CD4-positive, alpha-beta T cell treated with Interleukin-17A for 4 hours (primary cell): ENCODE results near the gene FBXO33.

ENCODE experiments used
- DNase-seq: peaks from one replicate; pipeline ENCODE4 v3.0.0-alpha.2; 2020; ENCODE audit warnings: mixed read lengths

FBXO33 gene

DNA sequence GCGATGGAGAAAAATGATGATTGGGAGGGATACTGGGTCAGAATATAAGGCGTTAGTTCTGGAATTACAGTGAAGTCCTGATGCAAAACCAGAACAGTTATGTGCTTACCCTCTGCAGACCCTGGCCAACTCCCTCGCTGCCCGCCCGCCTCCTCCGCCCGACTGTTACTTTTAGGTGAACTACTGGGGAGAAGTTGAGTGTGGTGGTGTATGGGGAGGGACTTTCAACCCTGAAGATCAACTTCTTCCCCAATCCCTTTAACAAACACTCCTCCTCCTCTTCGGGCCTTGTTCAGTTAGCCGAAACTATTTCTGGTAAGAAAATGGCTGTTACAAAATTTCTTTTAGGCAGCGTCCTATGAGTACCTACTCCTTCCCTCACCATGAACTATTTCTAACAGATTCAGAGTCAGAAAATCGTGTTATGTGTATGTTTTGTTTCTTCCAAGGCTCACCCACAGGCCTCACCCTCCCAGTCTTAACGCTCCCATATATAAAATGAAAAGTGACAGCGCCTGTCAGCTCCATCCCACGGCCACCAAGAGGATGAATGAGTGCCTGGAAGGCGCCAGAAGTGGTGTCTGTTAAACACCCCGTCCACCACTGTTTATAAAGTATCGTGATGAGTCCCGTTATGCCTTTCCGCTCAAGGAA, 1.3 kb downstream of the FBXO33 start:
- no peak for DNase-seq

GRCh38 chr14:39428118-39428517, 4.1 kb downstream of the FBXO33 start:
- DNase-seq: no peak

GRCh38 chr14:39426605-39427004, 5.6 kb downstream of the FBXO33 start:
- no peak for DNase-seq

DNA sequence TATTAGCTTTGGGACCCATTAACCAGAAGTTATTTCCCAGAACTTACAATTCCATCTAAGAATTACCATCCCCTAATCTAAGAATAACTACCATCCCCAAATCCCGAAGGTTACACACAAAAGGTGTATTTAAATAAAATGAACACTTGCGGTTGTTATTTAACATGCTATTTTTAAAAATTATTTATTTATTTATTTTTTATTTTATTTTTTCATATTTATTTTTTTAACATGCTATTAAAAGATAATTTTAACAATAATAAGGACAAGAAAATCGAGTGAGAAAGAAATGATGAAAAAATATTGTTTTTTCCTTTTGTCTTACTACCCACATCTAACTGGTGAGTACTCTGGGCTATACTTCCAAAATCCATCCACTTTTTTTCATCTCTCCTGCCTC, 6.3 kb downstream of the FBXO33 start:
- DNase-seq: no peak

DNA sequence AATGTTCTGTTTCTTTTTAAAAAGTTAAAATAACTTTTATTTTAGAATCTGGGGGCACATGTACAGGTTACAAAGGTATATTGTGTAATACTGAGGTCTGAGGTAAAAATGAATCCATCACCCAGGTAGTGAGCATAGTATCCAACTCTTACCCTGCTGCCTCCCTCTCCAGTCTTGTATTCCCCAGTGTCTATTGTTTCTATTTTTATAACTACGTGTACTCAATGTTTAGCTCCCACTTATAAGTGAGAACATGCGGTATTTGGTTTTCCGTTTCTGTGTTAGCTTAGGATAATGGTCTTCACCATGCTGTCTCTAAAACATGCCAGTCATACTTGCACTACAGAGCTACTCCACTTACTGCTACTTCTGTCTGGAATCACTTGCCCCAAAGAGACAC, 8.4 kb downstream of the FBXO33 start:
- no peak for DNase-seq

- DNase-seq: no peak
Observed at GRCh38 chr14:39422243-39422642, 10.0 kb downstream of the FBXO33 start.

- no peak for DNase-seq
Observed at GRCh38 chr14:39419272-39419671, 13.0 kb downstream of the FBXO33 start.

DNA sequence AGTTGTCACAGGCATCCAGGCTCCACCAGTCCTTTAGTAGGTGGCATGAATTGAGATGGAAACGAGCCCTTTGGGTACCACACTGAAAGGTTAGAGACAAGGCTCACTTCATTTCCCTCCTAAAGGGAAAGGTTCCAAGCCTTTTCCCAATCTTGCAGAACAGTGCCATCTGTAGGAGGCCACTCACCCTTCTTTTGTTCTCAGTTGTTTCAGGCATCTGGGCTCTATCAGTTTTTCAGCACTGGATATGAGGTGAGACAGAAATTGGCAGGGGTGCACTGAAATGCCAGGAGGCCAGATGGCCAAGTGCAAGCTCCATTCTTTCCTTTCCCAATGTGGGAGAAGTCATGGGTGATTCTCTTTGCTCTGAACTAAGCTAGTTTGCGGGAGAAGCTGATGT, 15.2 kb downstream of the FBXO33 start:
- DNase-seq: no peak

DNA sequence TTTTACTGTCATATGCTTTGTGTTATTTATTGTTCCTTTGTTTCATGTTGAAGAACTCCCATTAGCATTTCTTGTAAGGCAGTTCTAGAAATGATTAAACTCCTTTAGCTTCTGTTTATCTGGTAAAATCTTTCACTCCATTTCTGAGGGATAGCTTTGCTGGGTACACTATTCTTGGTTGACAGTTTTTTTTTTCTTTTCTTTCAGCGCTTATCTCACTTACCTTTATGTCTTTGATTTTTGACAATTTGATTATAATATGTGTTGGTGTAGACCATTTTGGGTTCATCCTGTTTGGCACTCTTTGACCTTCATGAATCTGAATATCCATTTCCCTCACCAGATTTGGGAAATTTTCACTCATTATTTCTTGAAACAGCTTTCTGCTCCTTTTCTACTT, 16.2 kb downstream of the FBXO33 start:
- no peak for DNase-seq

GRCh38 chr14:39406560-39406959, 25.7 kb downstream of the FBXO33 start:
- DNase-seq: no peak

GRCh38 chr14:39398382-39398781, 33.9 kb downstream of the FBXO33 start:
- DNase-seq: no peak

DNA sequence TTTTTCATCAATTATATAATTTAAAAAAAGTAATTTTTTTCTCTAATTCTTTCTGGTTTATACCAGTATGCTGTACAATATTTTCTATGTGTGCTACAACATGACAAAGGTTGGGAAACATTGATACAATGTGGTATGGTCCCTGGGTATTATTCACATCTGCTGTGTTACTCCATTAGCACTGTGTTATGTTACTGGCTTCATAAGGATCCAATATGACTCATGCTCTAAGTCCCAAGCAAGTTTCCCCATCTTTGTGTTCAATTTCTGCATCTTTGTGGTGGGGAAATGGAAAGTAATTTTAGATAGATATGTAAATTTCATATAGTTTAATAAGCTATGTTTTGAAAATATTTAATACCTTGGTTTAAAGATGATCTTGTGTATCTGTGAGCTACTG, 35.8 kb downstream of the FBXO33 start:
- no peak for DNase-seq

GRCh38 chr14:39395555-39396254, 36.5 kb downstream of the FBXO33 start:
- DNase-seq: no peak

- DNase-seq: no peak
Observed at GRCh38 chr14:39393289-39393688, 38.9 kb downstream of the FBXO33 start.

DNA sequence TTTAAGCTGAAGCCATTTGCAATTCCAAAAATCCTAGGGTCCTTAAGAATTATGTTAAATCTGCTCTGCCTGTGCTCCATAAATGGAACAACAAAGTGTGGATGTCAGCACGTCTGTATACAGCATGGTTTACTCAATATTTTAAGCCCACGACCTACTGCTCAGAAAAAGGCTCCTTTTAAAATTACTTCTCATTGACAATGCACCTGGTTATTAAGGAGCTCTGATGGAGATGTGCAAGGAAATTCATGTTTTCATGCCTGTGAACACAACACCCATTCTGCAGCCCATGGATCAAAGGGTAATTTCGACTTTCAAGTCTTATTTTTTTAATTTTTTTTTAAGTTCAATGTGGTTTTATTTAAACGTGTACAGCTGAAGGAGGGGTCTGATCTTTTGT, 48.1 kb downstream of the FBXO33 start:
- no peak for DNase-seq

DNA sequence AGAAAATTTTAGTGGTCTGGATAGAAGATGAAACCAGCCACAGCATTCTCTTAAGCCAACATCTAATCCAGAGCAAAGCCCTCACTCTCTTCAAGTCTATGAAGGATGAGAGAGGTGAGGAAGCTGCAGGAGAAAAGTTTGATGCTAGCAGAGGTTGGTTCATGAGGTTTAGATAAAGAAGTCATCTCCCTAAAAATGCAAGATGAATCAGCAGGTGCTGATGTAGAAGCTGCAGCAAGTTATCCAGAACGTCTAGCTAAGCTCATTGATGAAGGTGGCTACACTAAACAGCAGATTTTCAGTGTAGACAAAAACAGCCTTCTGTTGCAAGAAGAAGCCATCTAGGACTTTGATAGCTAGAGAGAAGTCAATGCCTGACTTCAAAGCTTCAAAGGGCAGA, 48.5 kb downstream of the FBXO33 start:
- no peak for DNase-seq

DNA sequence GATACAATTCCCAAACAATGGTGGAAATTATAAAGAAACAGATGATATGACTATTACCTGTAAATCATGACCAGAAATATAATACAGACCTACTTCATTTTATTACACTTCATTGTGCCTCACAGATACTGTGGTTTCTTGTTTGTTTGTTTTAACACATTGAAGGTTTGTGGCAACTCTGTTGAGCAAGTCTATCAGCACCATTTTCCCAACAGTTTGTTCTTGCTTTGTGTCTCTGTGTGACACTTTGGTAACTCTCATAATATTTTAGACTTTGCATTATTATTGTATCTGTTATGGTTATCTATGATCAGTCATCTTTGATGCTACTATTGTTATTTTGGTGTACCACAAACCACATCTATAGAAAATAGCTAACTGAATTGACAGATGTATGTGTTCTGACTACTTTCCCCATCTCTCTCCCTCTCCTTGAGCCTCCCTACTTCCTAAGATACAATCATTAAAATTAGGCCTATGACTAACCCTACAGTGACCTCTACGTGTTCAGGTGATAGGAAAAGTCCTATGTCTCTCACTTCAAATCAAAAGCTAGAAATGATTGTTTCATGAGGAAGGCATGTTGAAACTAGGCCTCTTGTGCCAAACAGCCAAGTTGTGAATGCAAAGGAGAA, 49.1 kb downstream of the FBXO33 start:
- no peak for DNase-seq

DNA sequence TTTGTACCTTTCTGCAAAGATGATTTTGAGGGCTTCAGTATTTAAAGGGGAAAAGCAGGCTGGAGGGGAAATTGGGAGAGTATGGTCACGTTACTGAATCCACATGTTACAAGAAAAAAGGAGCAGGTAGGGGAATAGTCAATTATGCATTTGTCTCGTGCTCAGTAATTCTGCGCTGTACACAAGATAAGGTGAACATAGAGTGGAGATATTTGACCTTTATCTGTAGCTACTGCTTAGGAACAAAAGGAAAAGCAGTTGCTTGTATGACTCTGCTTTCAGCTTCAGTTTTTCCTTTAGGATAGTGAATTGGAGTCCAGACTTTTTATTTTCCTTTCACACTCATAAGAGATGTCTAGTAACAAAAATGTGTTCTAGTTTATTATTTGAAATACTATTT, 49.8 kb downstream of the FBXO33 start:
- no peak for DNase-seq

GRCh38 chr14:39381366-39381765, 50.9 kb downstream of the FBXO33 start:
- no peak for DNase-seq

DNA sequence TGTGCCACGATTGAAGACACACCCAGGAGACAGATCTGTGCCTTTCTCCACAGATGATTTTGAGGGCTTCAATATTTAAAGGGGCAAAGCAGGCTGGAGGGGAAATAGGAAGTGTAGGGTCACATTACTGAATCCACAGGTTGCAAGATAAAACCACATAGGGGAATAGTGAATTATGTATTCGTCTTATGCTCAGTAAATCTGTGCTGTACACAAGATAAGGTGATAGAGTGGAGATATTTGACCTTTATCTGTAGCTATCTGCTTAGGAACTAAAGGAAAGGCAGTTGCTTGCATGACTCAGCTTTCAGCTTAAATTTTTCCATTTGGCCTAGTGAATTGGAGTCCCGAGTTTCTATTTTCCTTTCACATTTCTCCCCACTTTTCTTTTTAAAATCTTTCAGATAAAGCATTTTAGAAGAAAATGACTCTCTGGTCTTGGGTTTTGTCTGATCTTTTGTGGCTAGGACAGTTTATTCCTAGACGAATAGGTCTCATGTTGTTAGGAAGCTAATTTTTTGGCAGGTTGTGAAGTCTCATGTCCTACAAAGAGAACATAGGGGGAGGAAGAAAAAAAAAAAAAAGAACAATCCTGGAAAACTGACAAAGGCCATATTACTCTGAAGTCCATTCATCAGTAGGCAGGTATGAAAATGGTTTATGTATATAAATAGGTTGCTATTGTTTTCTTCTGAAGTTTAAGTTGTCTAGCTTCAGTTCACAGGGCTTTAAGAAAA, 55.4 kb downstream of the FBXO33 start:
- no peak for DNase-seq

DNA sequence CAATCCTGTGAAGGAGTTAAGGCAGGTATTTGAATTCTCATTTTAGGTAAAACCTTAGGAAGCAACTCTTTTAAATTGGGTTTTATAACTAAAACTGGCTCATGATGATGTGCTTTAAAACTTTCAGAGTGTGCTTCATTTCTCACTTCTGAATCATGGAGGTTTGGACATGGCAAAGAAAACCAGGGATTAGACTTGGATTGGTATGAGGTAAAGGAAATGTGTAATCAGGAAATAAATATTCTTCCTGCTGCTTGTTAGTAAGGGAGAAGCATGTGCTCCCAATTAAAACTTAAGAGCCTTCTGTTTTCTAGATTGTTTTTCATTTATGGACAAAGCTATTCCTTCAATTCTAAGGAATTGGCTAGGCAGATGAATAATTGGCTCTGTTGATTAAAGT, 57.4 kb downstream of the FBXO33 start:
- DNase-seq: no peak

- DNase-seq: no peak
Observed at GRCh38 chr14:39372656-39373055, 59.6 kb downstream of the FBXO33 start.

DNA sequence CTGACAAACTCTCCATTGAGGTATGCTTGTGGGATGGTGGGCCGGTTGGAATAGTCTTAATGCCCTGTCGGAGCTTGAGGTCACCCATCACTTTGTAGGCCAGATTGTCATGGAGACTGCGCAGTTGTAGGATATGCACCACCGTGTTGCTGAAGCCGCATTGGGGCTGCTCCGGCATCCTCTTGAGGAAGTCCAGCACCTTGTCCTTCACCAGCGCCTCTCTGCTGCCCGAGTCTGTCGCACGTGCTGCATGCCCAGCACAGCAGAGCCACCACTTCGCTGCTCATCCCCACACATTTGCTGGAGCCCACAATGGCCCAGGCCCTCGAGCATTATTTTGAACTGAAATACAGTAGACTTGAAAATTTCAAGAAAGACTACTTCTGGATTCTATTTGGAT, 61.8 kb downstream of the FBXO33 start:
- no peak for DNase-seq

DNA sequence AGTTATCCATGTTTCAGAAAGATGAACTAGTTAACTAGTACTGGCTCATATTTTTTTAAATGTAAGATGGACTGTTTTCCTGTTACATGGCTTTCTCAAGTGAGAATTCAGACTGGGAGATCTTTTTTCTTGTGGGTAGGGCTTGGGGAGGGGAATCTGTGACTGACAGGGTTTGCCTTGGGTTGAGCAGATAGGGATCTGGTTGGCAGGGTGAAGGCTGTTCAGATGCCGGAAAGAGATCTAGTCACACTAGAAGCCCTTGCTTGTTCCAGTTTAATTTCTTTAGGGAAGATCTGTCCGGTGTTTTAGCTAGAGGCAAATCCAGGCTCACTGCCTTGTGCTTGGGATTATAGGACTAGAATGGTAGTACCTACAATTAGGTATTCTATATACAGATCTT, 63.2 kb downstream of the FBXO33 start:
- no peak for DNase-seq
